GM21723 (cell line): ENCODE data around the gene NR2F1.

ENCODE experiments used
- ATAC-seq: cut with Tn5 transposase; IDR thresholded peaks from one replicate; pipeline ENCODE4 v1.9.1; 2021; ENCODE audit warnings: mild to moderate bottlenecking, moderate library complexity; ENCODE audit not compliant: unreplicated experiment

NR2F1 gene

DNA sequence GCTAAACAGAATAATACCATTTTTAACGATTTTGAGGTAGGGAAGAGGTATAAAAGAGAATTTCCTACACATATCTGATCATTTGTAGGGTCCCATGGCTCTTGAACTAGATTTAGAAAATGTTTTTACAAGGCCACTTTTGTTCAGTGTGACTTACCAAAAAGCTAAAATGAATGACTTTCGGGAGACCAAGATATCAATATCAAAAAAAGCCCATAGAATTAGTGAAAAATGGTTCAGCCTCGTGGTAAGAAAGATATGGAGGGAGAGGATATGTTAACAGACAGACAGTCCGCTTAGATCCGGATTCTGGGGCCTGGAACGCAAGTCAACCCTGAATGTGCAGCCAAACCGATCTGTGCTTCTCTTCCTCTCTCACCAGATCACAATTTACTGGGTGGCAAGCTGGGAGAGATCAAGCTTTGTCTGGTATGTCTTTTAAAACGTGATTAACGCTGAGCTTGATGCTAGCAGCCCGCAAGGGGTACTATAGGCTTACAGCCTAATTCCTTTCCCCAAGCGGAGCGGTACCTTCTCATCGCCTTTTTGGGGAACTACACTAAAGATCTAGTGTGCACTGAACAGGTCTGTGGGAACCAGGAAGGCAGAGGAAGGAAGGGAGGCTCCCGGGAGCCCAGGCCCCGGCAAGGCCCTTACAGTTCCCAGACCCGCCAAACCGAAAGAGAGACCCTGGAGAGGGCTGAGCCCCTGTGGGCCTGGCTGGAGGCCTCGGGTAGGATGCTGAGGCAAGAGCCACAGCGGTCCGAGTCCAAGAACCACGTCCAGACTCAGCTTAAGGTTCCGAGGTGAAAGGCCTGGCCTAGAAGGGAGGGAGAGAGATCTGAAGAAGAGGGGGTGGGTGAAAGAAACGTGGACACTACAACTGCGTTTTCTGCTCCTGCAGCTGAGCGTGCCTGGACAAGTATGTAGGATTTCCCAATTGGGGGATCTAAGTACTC is 4.9 kb upstream of the NR2F1 start:
- no peak for ATAC-seq

DNA sequence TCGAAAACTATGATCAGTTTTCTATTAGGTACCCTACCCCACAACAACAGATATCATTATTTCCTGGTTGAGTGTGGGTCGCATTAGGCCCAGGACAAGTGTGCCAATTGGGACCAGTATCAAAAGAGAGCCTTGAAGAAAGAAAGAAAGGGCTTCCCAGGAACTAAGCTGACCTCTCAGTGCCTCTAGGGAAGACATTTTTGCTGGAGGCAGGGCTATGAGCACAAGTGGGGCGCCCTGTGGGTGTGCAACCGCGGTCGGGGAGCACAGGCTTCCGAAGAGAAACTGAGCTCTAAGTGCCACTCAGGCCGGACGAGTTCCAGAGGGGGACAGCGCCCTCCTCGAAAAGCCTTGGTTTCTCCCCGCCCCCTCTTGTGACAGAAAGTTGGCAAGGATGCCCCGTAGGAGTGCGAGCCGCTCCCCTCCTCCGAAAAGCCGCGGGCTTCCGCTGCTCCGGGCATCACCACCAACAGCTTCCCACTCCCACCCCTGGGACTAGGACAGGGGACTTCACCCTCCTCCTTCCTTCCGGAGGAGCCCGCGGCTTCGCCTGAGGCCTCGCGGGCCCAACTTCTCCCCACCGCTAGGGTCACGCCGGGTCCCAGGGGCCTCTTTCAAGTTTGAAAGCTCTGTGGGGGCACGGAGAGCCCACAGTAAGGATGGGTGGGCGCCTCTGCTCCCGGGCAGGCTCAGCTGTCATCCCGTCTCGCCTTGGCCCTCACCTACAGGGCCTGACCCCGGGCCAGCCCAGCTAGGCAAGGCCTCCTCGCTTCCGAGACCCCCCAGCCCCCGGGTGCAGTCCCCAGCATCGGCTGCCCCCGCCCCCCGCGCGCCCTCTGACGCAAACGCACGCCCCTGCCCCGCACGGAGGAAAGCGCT is 4.0 kb upstream of the NR2F1 start:
- no peak for ATAC-seq

DNA sequence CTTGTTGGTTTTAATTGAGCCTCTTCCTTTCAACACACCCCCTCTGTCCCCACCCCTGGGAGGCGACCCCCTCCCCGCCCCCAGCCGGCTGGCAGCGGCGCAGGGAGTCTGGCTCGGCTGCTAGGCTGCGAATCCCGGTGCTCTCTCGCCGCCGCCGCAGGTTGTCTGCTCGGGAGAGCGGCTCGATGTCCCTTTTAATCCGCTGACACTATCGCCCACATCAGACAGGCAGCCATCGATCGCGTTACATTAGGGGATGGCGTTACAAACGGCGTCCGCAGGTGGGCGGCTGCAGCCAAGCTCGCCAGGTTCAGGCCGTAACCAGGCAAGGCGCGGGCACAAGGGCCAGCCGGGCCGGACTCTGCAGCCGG is 3.3 kb upstream of the NR2F1 start:
- ATAC-seq: no peak

DNA sequence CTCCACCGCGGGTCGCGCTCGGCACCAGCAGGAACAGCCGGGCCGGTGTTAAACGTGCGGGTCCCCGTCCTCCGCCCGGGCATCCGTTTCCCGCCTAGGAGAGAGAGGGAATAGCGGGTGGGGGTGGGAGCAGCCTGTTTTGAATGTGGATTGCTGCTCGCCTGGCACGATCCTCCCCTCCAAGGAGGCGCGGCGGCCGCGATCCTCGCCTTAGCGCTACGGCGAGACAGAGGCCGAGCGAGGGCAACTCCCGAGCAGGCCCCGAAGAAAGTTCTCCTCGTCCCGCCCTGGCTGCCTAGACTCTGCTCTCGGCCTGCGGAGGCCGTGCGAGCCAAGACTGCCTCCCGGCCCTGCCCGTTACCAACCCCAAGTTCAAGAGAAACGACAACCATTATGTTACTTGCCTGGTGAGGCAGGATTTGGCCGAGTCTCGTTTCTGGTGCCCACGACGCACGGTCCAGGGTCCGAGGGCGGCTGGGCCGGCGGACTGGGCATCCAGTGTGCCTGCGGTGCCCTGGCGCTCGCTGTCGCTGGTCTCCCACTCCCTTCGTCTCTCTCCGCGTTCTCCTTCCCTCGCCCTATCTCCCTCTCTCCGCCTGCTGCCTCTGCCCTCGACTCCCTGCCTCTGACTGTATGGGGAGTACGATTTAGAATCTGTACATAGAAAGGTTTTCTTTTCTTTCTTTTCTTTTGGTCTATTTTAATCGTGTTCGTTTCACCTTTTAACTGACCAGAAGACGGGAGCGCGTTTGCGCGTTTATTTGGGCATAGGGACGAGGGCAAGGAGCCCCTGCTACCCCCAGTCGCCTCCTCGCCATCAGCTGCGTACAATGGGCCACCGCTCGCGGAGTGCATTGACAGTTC is 2.7 kb upstream of the NR2F1 start:
- no peak for ATAC-seq

DNA sequence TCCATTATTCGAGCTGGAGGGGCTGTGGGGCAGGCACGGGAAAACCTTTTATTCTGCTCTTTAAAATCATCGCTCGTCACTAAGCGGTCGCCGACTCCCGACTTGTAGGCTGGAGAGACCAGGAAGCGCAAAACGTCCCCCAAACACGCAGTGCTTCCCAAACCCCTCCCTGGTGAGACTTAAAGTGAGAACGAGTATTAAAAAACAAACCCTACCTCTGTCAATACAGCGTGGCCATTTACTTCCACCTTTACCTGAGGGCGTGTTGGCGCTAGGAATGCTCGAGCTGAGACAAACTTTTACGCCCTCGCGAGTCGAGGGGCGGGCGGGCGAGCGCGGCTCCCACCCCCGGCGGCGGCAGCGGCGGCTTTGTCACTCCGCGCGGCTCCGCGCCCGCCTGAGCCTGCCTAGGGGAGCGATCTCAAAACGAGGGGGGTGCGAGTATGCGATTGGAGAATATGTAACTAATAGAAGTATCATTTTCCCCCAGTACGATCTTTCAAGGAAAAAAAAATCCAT is 2.0 kb upstream of the NR2F1 start, which contains the start of gene NR2F1-AS1:
Gene NR2F1-AS1, minus strand, starts transcription at position 293 of the 519 bp plus-strand sequence.
- ATAC-seq: peak; percentile 37

DNA sequence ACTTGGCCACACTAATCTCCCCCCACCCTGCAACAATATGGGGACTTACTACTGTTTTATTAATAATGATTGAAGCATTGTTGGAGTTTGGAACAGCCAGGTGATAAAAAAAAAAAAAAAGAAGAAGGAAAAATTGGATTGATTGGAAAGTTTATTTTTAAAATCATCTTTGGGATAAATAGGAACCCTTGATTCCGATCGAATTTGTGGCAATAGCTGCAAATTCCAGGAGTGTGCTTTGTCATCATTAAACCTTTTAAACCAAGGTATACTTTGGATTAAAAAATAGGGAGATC is 907 bp upstream of the NR2F1 start:
- no peak for ATAC-seq

DNA sequence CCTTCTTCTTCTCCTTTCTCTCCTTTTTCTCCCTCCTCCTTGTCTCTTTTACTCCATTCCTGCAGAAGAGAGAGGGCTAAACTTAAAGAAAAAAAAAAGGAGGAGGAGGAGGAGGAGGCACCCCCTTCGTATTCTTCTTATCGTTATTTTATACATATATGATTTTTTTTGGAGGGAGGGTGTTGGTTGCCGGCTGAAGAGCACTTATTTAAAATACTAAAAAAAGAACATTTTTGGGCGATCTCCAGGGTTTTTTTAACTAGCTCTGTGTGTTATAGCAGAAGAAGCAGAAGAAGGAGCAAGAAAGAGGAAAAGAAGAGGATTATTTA is 381 bp downstream of the NR2F1 start:
- no peak for ATAC-seq

DNA sequence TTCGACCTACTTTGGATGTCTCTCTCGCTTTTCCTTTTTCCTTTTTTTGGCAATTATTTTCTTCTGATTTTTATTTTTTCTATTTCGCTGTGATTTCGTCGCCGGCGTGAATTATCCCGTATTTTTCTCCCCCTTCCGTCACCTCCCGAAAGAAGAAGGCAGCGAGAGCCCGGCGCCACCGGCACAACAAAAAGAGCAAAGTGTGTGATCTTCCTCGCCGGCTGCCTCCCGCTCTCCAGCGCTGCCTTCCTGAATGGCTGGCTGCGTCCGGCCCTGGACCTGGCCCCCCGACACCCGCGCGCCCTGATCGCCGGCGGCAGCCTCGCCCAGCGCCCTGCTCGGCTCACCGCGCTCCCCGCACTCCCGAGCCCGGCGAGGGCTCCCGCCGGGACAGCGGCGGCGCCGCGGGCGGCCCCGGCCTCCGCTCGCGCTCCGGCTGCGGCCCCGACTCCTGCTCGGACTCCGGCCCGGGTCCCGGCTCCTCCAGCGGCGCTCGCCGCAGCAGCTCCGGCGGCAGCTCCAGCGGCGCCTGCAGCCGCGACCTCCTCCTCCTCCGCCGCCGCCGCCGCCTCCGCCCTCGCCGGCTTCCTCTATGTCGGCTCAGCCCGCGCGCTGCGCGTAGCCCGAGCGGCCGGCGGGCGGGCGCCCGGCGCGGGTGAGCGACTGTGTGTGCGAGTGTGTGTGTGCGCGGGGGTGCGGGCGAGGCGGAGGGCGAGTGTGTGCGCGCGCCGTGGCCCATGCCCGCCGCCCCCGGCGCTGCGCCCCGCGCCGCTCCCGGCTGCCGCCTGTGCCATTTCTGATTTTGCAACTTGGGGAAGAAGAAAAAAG is 960 bp downstream of the NR2F1 start:
- peak; percentile 37 for ATAC-seq

DNA sequence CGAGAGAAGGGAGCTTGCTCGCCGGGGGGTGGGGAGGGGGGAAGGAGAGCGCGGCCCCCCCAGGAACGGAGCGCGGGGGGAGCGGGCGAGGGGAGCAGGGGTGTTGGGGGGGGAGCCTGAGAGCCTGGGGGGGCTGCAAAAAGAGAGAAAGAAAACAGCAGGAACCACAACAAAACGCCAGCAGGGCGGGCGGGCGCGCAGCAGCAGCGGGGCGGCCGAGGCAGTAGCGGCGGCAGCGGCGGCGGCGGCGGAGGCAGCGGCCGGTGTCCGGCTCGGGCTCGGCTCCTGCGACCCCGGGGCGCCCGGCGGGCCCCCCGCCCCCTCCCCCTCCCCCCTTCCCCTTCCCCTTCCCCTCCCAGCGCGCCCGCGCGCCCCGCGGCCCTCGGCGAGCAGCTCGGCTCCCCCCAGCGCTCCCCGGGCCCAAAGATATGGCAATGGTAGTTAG is 1.6 kb downstream of the NR2F1 start:
- ATAC-seq: no peak

DNA sequence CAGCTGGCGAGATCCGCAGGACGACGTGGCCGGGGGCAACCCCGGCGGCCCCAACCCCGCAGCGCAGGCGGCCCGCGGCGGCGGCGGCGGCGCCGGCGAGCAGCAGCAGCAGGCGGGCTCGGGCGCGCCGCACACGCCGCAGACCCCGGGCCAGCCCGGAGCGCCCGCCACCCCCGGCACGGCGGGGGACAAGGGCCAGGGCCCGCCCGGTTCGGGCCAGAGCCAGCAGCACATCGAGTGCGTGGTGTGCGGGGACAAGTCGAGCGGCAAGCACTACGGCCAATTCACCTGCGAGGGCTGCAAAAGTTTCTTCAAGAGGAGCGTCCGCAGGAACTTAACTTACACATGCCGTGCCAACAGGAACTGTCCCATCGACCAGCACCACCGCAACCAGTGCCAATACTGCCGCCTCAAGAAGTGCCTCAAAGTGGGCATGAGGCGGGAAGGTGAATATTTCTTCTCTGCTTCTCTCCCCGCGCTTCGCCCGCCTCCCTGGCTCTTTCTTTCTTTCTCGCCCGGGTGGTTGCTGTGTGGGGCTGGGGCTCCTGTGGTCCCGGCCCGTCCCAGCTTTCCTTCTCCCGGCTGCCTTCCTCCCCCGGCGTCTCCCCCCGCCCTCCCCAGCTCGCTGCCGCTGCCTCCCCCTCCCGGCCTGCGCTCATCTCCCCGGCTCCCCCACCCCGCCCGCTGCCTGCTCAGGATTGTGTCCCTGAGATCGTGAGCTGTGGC is 2.2 kb downstream of the NR2F1 start:
- ATAC-seq: no peak

DNA sequence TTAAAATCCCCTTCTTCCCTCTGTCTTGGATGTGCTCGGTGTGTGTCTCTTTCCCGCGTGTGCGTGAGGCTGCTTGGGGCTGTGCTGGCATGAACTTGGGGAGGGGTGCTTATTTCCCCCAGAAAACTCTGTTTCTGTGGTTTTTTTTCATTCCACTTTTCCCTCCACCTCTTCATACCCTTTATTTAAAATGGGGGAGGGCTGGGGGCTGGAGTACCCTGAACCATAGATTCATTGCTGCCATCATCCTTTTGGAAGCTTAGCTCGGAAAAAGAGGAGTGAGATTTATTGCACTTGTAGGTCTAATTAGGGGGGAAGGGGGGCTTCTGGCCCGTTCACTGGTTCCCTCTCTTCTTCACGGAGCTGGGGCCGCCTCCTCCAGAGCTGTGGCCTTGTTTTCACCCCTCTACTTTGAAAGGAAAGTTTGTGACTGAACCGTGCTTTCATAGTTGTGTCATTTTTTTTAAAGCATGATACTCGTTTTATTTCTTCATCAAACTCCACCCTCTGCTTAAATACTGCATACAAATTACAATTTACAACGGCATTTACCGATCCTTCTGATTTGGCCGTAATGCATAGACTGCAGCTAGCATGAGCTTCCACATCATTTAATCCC is 2.9 kb downstream of the NR2F1 start:
- ATAC-seq: no peak

DNA sequence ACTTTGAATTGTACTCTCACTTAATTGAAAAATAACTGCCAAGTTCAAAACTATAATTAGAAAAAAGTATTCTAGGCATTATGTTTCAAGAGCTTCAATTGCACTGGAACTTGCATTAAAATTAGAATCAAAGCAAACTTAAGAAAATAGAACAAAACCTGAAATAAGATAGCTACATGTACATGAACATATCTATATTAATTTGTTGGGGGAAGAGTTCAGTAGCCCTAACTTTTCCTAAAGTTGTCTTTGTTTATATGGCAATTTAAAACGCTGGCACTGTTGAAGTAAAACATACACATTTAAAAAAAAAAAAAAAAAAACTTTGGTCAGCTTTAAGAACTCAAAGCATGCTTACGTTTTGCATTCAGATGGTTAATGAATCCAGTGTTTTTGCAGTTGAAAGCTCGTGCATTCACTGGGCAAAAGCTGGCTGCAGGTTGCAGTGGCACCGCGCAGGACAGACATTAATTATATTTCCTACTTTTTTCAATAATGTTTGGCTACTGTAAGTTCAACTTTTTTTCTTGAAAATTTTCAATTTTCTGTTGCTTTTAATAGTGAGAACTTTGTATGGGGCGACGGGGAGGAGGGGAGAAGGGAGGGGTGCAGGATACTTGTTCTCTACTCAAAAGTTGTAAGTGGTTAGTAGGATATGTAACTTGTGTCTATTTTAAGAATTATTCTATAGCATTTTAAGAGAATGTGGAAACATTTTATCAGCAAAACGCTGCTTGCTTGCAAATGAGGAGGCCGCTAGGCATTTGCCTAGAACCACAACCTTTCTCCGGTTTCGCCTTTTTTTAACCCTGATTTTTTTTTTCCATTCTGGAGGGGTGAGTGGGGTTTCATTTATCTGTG is 3.9 kb downstream of the NR2F1 start:
- ATAC-seq: no peak

DNA sequence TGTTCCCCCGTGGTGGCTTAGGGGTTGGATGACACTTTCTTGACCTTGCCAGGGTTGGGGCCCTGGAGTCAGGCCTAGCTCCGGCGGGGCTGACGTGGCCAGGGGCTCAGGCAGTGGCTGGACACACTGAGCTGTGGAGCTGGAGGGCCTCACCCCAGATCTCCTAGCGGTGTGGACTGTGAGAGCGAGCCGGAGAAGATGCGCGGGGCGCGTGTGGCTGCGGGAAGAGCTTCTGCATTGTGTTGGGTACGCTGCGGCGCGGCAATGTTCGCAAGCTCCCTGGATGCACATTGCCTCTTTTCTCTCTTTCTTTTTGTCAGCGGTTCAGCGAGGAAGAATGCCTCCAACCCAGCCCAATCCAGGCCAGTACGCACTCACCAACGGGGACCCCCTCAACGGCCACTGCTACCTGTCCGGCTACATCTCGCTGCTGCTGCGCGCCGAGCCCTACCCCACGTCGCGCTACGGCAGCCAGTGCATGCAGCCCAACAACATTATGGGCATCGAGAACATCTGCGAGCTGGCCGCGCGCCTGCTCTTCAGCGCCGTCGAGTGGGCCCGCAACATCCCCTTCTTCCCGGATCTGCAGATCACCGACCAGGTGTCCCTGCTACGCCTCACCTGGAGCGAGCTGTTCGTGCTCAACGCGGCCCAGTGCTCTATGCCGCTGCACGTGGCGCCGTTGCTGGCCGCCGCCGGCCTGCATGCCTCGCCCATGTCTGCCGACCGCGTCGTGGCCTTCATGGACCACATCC is 4.8 kb downstream of the NR2F1 start:
- ATAC-seq: no peak

DNA sequence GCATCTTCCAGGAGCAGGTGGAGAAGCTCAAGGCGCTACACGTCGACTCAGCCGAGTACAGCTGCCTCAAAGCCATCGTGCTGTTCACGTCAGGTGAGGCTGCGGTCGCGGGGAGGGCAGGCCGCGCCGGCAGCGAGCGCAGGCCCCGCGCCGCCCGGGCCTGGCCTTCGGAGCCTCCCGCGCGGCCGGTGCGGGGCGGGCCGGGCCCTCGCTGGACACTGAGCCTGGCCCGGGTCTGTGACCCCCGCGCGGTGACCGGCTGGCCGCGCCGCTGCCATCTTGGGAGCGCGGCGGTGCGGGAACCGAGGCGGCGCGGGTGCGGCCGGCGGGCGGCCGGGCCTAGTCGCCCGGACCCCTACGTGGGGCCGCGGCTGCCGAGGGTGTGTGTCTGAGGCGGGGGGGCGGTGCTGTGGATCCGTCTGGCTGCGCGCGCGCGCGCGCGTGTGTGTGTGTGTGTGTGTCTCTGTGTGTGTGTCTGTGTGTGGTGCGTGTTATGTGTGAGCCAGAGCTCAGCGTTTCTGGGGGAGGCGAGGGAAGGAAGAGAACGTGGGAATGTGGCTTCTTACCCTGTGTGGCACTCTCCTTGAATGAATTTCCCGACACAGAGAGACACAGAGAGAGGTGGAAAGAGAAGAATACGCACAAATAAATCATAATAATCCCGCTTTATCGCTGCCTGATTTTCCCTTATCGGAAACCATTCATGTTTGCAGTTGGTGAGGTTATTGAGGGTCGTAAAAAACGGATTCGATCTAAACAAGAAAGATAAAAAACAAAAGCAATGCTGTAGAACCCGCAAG is 5.5 kb downstream of the NR2F1 start:
- ATAC-seq: no peak

DNA sequence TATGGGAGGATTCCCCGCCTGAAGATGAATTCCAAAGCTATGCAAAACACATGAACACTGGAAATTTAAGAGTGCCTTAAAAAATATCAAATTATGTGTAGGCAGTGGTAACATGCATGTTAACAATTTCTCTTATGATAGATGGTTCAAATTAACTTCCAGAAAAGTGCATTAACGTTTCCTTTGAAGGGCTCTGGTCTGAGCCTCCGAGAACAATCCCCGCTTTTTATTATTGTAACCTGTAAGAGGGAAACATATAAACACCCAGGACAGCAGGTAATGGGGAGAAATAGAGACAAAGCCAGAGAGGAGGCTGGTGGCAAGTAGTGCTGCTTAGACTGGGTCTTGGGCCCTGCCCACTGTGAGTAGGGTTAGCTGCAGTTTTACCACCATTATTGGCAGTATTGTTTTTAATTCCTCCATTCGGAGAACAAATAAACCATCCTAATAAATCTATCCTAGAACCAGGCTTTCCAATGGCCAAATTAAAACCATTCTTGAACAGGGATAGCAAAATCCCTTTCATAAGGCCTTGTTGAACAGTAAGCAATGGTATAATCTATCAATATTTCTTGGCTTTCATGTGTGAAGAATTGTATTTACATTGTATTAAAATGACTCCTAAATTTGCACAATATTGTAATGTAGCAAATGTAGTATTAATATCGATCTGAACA is 6.3 kb downstream of the NR2F1 start:
- no peak for ATAC-seq

DNA sequence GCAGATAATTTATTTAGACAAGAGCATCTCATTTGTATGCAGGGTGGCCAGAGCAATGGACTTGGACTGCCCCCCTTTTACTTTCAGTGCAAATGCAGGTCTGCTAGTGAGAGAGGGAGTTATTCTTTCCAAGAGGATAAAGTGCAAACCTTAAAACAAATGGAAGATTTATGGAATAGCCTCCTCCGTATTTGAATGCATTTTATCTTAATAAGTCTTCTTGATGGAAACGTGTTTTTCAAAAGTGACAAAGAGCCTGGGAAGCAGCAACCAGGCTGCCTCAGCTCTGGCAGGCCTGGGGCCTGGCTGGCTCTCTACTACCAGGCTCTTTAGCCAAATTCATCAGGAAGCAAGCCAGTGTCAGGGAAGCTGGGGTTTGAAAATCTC is 6.8 kb downstream of the NR2F1 start:
- no peak for ATAC-seq
